Measurements from ENCODE around the gene AMBN.

DNA sequence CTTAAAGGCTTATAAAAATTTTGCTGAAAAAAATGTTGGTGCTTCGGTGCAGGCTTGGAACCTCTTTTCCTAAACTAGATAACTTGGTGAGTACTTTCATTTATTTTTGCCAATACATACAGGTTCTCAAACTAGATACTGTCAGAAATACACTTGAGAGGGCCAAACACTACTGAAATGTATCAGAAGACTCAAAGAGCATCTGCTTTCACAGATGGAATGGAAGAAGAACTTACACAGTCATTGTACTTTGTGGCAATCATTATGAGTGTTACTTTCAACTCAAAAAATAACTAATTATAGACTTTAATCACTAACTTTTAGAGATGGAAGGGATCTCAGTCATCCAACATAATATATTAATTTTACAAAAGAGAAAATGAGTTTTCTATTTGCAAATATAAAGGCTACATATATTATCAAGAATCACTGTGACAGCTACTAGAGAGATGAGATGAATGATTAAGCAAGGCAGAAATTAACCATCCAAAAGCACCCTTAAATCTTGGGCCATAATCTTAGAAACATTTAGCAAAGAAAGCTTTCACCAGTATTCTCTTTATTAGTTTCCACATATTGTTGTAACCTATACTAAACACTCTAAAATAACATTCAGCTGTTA, 37.5 kb downstream of the AMBN start:
- no peak for TF ChIP-seq ZNF792 (tag by site-specific recombination; IDR thresholded peaks at IDR 0.05)
- TF ChIP-seq, protein P1, sequence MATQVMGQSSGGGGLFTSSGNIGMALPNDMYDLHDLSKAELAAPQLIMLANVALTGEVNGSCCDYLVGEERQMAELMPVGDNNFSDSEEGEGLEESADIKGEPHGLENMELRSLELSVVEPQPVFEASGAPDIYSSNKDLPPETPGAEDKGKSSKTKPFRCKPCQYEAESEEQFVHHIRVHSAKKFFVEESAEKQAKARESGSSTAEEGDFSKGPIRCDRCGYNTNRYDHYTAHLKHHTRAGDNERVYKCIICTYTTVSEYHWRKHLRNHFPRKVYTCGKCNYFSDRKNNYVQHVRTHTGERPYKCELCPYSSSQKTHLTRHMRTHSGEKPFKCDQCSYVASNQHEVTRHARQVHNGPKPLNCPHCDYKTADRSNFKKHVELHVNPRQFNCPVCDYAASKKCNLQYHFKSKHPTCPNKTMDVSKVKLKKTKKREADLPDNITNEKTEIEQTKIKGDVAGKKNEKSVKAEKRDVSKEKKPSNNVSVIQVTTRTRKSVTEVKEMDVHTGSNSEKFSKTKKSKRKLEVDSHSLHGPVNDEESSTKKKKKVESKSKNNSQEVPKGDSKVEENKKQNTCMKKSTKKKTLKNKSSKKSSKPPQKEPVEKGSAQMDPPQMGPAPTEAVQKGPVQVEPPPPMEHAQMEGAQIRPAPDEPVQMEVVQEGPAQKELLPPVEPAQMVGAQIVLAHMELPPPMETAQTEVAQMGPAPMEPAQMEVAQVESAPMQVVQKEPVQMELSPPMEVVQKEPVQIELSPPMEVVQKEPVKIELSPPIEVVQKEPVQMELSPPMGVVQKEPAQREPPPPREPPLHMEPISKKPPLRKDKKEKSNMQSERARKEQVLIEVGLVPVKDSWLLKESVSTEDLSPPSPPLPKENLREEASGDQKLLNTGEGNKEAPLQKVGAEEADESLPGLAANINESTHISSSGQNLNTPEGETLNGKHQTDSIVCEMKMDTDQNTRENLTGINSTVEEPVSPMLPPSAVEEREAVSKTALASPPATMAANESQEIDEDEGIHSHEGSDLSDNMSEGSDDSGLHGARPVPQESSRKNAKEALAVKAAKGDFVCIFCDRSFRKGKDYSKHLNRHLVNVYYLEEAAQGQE (tag by site-specific recombination; IDR thresholded peaks at IDR 0.05): no peak
- TF ChIP-seq ZNF426 (tag by site-specific recombination; IDR thresholded peaks at IDR 0.05): no peak
- no peak for TF ChIP-seq ZFP69B (tag by site-specific recombination; IDR thresholded peaks at IDR 0.05)
- no peak for TF ChIP-seq ZNF830 (tag by site-specific recombination; IDR thresholded peaks at IDR 0.05; ENCODE audit: low read depth)
- TF ChIP-seq ZNF133 (tag by site-specific recombination; IDR thresholded peaks at IDR 0.05): no peak
- TF ChIP-seq WT1 (tag by site-specific recombination; IDR thresholded peaks at IDR 0.05): no peak
- TF ChIP-seq, protein P2, sequence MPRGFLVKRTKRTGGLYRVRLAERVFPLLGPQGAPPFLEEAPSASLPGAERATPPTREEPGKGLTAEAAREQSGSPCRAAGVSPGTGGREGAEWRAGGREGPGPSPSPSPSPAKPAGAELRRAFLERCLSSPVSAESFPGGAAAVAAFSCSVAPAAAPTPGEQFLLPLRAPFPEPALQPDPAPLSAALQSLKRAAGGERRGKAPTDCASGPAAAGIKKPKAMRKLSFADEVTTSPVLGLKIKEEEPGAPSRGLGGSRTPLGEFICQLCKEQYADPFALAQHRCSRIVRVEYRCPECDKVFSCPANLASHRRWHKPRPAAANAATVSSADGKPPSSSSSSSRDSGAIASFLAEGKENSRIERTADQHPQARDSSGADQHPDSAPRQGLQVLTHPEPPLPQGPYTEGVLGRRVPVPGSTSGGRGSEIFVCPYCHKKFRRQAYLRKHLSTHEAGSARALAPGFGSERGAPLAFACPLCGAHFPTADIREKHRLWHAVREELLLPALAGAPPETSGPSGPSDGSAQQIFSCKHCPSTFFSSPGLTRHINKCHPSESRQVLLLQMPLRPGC (tag by site-specific recombination; IDR thresholded peaks at IDR 0.05): no peak
